Kidney glomerular epithelial cell (primary cell): Measurements from ENCODE around the gene FLNC.

Experiments used
- DNase-seq: peaks from one replicate; lab custom pipeline; 2025; lab: John Stamatoyannopoulos, UW

FLNC gene

GRCh38 chr7:128833148-128833945 lies 3.1 kb downstream of the FLNC start:
- DNase-seq = peak; percentile 52

GRCh38 chr7:128833946-128834325 lies 3.7 kb downstream of the FLNC start:
- no peak for DNase-seq

- DNase-seq = no peak
Measured at GRCh38 chr7:128835231-128835751, 5.1 kb downstream of the FLNC start.

- no peak for DNase-seq
Measured at GRCh38 chr7:128835790-128836641, 5.8 kb downstream of the FLNC start.

- no peak for DNase-seq
Measured at GRCh38 chr7:128836729-128837348, 6.6 kb downstream of the FLNC start.

GRCh38 chr7:128837521-128837921 lies 7.3 kb downstream of the FLNC start:
- DNase-seq = no peak

GRCh38 chr7:128838109-128838779 lies 8.0 kb downstream of the FLNC start:
- no peak for DNase-seq

- DNase-seq = no peak
Measured at GRCh38 chr7:128838981-128839731, 8.9 kb downstream of the FLNC start.

- no peak for DNase-seq
Measured at GRCh38 chr7:128839751-128840177, 9.6 kb downstream of the FLNC start.

GRCh38 chr7:128840326-128841170 lies 10.3 kb downstream of the FLNC start:
- DNase-seq = no peak

- no peak for DNase-seq
Measured at GRCh38 chr7:128841171-128841690, 11.0 kb downstream of the FLNC start.

GRCh38 chr7:128841921-128842673 lies 11.9 kb downstream of the FLNC start:
- DNase-seq = no peak

GRCh38 chr7:128842674-128843641 lies 12.8 kb downstream of the FLNC start:
- DNase-seq = no peak

GRCh38 chr7:128843938-128844621 lies 13.9 kb downstream of the FLNC start:
- DNase-seq = no peak

- DNase-seq = no peak
Measured at GRCh38 chr7:128844777-128845311, 14.6 kb downstream of the FLNC start.

GRCh38 chr7:128845475-128845874 lies 15.3 kb downstream of the FLNC start:
- DNase-seq = no peak

GRCh38 chr7:128845987-128846386 lies 15.8 kb downstream of the FLNC start:
- no peak for DNase-seq
